GM21737 (cell line): ENCODE results near the gene TMEM108.

Experiments used
- ATAC-seq: cut with Tn5 transposase; IDR thresholded peaks from one replicate; pipeline ENCODE4 v1.9.1; 2021; ENCODE audit warnings: mild to moderate bottlenecking, moderate library complexity; ENCODE audit not compliant: unreplicated experiment

The TMEM108 gene

GRCh38 chr3:133408366-133408765 is 370.2 kb downstream of the TMEM108 start:
- ATAC-seq, result no peak

- ATAC-seq, result no peak
Observed at GRCh38 chr3:133408961-133409360, 370.8 kb downstream of the TMEM108 start.

- no peak for ATAC-seq
Observed at GRCh38 chr3:133410191-133410892, 372.2 kb downstream of the TMEM108 start.

GRCh38 chr3:133412183-133413132 is 374.3 kb downstream of the TMEM108 start:
- no peak for ATAC-seq

GRCh38 chr3:133413161-133414020 is 375.2 kb downstream of the TMEM108 start:
- ATAC-seq, result no peak

- ATAC-seq, result no peak
Observed at GRCh38 chr3:133414021-133414392, 375.8 kb downstream of the TMEM108 start.

- ATAC-seq, result no peak
Observed at GRCh38 chr3:133418361-133418760, 380.2 kb downstream of the TMEM108 start.

GRCh38 chr3:133419151-133419909 is 381.1 kb downstream of the TMEM108 start:
- no peak for ATAC-seq

GRCh38 chr3:133424937-133425869 is 387.0 kb downstream of the TMEM108 start:
- ATAC-seq, result no peak

GRCh38 chr3:133425898-133426297 is 387.7 kb downstream of the TMEM108 start:
- ATAC-seq, result no peak

GRCh38 chr3:133426721-133427120 is 388.5 kb downstream of the TMEM108 start:
- ATAC-seq, result no peak

GRCh38 chr3:133428552-133428951 is 390.4 kb downstream of the TMEM108 start:
- ATAC-seq, result no peak

- ATAC-seq, result no peak
Observed at GRCh38 chr3:133429063-133429462, 390.9 kb downstream of the TMEM108 start.

- no peak for ATAC-seq
Observed at GRCh38 chr3:133439563-133439962, 401.4 kb downstream of the TMEM108 start.

GRCh38 chr3:133440652-133441051 is 402.5 kb downstream of the TMEM108 start:
- no peak for ATAC-seq

- ATAC-seq, result peak; percentile 61
Observed at GRCh38 chr3:133441867-133442270, 403.7 kb downstream of the TMEM108 start.

- ATAC-seq, result no peak
Observed at GRCh38 chr3:133442518-133442917, 404.3 kb downstream of the TMEM108 start.

GRCh38 chr3:133443649-133444422 is 405.6 kb downstream of the TMEM108 start:
- no peak for ATAC-seq

- no peak for ATAC-seq
Observed at GRCh38 chr3:133444423-133444774, 406.2 kb downstream of the TMEM108 start.
